Measurements from ENCODE around the gene CYTIP.

DNA sequence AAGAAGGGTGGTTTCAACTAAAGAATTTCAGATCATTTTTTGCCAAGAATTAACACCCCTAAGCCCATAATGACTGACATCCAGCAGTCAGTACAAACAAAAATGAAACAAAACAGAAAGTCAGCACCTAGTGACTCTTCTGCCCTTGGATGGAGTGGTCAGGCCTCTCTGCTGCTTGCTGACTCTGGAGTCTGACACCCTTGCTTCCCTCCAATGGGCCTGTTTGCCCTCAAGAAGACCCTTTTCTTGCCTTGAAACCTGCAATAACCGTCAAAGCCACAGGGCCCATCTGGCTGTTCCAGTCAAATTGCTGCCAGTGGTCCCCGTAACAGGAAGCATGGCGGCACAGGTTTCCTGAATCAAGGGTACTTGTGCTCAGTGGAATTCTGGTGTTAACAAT, 27.2 kb upstream of the CYTIP start:
- TF ChIP-seq POLR2AphosphoS5 (IDR thresholded peaks at IDR 0.05; ENCODE audit: low read depth, low read length) (peak; percentile 64), TAF1 (IDR thresholded peaks at IDR 0.05; ENCODE audit: borderline replicate concordance, low read depth, low read length) (no peak), POLR2A (IDR thresholded peaks at IDR 0.05; ENCODE audit: low read depth, low read length) (peak; percentile 21; the same call in 1 of the 2 replicates)
